ENCODE results near the gene WNT16. TPM values are rescaled to one million over a fixed set of nuclear protein-coding genes. Genes with fewer than 3 reads are reported as not detected.

The WNT16 gene, protein sequence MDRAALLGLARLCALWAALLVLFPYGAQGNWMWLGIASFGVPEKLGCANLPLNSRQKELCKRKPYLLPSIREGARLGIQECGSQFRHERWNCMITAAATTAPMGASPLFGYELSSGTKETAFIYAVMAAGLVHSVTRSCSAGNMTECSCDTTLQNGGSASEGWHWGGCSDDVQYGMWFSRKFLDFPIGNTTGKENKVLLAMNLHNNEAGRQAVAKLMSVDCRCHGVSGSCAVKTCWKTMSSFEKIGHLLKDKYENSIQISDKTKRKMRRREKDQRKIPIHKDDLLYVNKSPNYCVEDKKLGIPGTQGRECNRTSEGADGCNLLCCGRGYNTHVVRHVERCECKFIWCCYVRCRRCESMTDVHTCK
- 2.0 to 3.2 TPM (median 2.6 TPM) in 5 replicates for total RNA-seq (2022; extraction: Qiagen RNA extraction)

GRCh38 chr7:121328508-121329190, at the start of gene WNT16:
Gene WNT16 (plus strand): TSS chr7:121329000. CDS start chr7:121329293, 293 bp downstream.

Other genes starting within 250 kb of the WNT16 start
- gene FAM3C, start 67.3 kb downstream of the WNT16 start, total RNA-seq (2022; extraction: Qiagen RNA extraction) = 36.0 to 40.6 TPM (median 37.8 TPM) in 5 replicates